HEK293 (cell line): ENCODE measurements around the gene LRRC26.

Source experiments
- CTCF ChIP-seq: fragments of 450-650 bp; formaldehyde crosslinking; IDR thresholded peaks from 2 replicates; pipeline ENCODE4 v1.5.1; 2016; ENCODE audit warnings: missing biosample characterization, missing genetic modification characterization
- SP2 ChIP-seq: fragments of 450-650 bp; formaldehyde crosslinking; IDR thresholded peaks from 2 replicates; pipeline ENCODE4 v1.5.1; 2016; ENCODE audit warnings: missing biosample characterization, missing genetic modification characterization
- TCF7L2 ChIP-seq: IDR thresholded peaks from 2 replicates; pipeline ENCODE4 v1.6.1; 2011; ENCODE audit warnings: low read depth, mild to moderate bottlenecking, inconsistent platforms, low read length, moderate library complexity, borderline replicate concordance
- ZNF776 ChIP-seq: fragments of 450-650 bp; formaldehyde crosslinking; IDR thresholded peaks from 2 replicates; pipeline ENCODE4 v1.5.0; 2017; ENCODE audit warnings: missing biosample characterization, missing genetic modification characterization, borderline replicate concordance

GRCh38 chr9:137181680-137182079, 11.8 kb upstream of the LRRC26 start:
- TF ChIP-seq TCF7L2 (no peak), ZNF776 (no peak), SP2 (no peak), CTCF (tag by site-specific recombination) (no peak)
